NCI-H446 treated with DMSO at 0.1 percent for 48 hours (cell line): ENCODE measurements around the gene BACE2.
"Not testable (repeated sequence)": the region's sequence is repeated elsewhere in the genome, so short reads cannot be mapped to it uniquely, and the experiment has no call there.

Source experiments
- DNase-seq: peaks from one replicate; lab custom pipeline; 2025; lab: John Stamatoyannopoulos, UW

Gene BACE2

GRCh38 chr21:41185802-41186201 is 17.8 kb downstream of the BACE2 start:
- DNase-seq, result no peak

GRCh38 chr21:41186755-41187536 is 19.0 kb downstream of the BACE2 start:
- DNase-seq, result no peak

GRCh38 chr21:41187537-41188025 is 19.6 kb downstream of the BACE2 start:
- no peak for DNase-seq

GRCh38 chr21:41188486-41189149 is 20.7 kb downstream of the BACE2 start:
- DNase-seq, result no peak

GRCh38 chr21:41189150-41189745 is 21.3 kb downstream of the BACE2 start:
- DNase-seq, result no peak

GRCh38 chr21:41192552-41192951 is 24.6 kb downstream of the BACE2 start:
- DNase-seq, result not testable (repeated sequence)

- DNase-seq, result no peak
Measured at GRCh38 chr21:41195311-41195710, 27.4 kb downstream of the BACE2 start.

GRCh38 chr21:41196993-41197392 is 29.0 kb downstream of the BACE2 start:
- DNase-seq, result no peak

- DNase-seq, result no peak
Measured at GRCh38 chr21:41197582-41197981, 29.6 kb downstream of the BACE2 start.

- DNase-seq, result not testable (repeated sequence)
Measured at GRCh38 chr21:41198647-41199046, 30.7 kb downstream of the BACE2 start.

GRCh38 chr21:41199123-41199522 is 31.2 kb downstream of the BACE2 start:
- no peak for DNase-seq

- no peak for DNase-seq
Measured at GRCh38 chr21:41199588-41199987, 31.6 kb downstream of the BACE2 start.

- no peak for DNase-seq
Measured at GRCh38 chr21:41201385-41201784, 33.4 kb downstream of the BACE2 start.

- DNase-seq, result no peak
Measured at GRCh38 chr21:41204736-41205135, 36.8 kb downstream of the BACE2 start.

- no peak for DNase-seq
Measured at GRCh38 chr21:41207401-41208375, 39.7 kb downstream of the BACE2 start.

GRCh38 chr21:41208376-41208763 is 40.4 kb downstream of the BACE2 start:
- DNase-seq, result no peak

- DNase-seq, result no peak
Measured at GRCh38 chr21:41209016-41209619, 41.2 kb downstream of the BACE2 start.

GRCh38 chr21:41210426-41211059 is 42.6 kb downstream of the BACE2 start:
- no peak for DNase-seq

GRCh38 chr21:41211060-41211805 is 43.3 kb downstream of the BACE2 start:
- no peak for DNase-seq

GRCh38 chr21:41213021-41213420 is 45.1 kb downstream of the BACE2 start:
- DNase-seq, result no peak
